ENCODE data around the gene PON2. TPM values are rescaled to one million over a fixed set of nuclear protein-coding genes. Genes with fewer than 3 reads are reported as not detected.
A peak's percentile ranks its signal among the peaks of the same experiment; 100 is the strongest.

PON2 gene
- total and polyA plus RNA-seq, 2 donors (not counting 1 experiment from before 2014, with no cell fraction given), result 72.8 to 140 TPM

- DNase-seq (ENCODE audit: low read depth in 2 of 2), result peak in 1 of 2 donors; percentile 42
- TF ChIP-seq, protein P1, sequence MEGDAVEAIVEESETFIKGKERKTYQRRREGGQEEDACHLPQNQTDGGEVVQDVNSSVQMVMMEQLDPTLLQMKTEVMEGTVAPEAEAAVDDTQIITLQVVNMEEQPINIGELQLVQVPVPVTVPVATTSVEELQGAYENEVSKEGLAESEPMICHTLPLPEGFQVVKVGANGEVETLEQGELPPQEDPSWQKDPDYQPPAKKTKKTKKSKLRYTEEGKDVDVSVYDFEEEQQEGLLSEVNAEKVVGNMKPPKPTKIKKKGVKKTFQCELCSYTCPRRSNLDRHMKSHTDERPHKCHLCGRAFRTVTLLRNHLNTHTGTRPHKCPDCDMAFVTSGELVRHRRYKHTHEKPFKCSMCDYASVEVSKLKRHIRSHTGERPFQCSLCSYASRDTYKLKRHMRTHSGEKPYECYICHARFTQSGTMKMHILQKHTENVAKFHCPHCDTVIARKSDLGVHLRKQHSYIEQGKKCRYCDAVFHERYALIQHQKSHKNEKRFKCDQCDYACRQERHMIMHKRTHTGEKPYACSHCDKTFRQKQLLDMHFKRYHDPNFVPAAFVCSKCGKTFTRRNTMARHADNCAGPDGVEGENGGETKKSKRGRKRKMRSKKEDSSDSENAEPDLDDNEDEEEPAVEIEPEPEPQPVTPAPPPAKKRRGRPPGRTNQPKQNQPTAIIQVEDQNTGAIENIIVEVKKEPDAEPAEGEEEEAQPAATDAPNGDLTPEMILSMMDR (conservative IDR thresholded peaks at IDR 0.05 in 1 of 2, IDR thresholded peaks at IDR 0.05 in 1 of 2; ENCODE audit: low read depth in 1 of 2, low read length in 2 of 2), result no peak
- TF ChIP-seq EZH2 (IDR thresholded peaks at IDR 0.05; ENCODE audit: low read length, missing control alignments), result no peak
- no peak overlapping the region for H3K27ac ChIP-seq (ENCODE audit: insufficient read depth, low read length)
These were observed 23.8 kb downstream of the PON2 start for GRCh38 chr7:95411036-95411435.

DNA sequence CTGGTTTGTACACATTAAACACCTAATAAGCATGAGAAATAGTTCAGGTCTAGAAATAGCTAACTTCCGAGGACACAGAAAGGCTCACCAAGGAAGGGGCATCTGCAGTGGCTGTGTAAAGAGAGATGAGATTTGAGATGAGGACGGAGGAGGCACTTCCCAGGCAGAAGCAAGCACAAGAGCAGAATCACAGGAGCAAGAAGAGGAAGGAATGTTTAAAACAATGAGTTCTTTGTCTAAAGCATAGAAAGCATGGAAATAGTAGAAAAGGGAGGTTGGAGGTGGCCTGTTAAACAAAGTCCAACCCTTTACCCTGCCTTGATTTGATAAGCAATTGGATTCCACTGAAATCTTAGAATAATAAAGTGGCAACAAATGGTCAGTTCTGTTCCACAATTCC, 27.1 kb downstream of the PON2 start:
- TF ChIP-seq, protein P1 (conservative IDR thresholded peaks at IDR 0.05 in 1 of 2, IDR thresholded peaks at IDR 0.05 in 1 of 2; ENCODE audit: low read depth in 1 of 2, low read length in 2 of 2), result no peak
- H4K20me1 ChIP-seq (ENCODE audit: control insufficient read depth, extremely low read depth, insufficient read depth, low read length), result no peaks in the 10 kb centered on the region
- no peak for DNase-seq (ENCODE audit: low read depth in 2 of 2)
- H2AFZ ChIP-seq (ENCODE audit: low read length), result no peak overlapping the region
- H3K9me3 ChIP-seq (ENCODE audit: control insufficient read depth, insufficient read depth, low read depth, low read length), result no peaks in the 10 kb centered on the region
- H3K4me3 ChIP-seq (replicated peaks in 1 of 4; ENCODE audit: control extremely low read depth in 1 of 4, insufficient read depth in 1 of 4, low read depth in 3 of 4, low read length in 4 of 4), result no peak overlapping the region
- H3K36me3 ChIP-seq (ENCODE audit: control insufficient read depth, insufficient read depth, low read length), result no peaks in the 10 kb centered on the region
- no peaks in the 10 kb centered on the region for H3K79me2 ChIP-seq (ENCODE audit: control insufficient read depth, insufficient read depth, low read length)
- H3K4me2 ChIP-seq (ENCODE audit: extremely low read depth, insufficient read depth, low read length), result no peak overlapping the region
- H3K27me3 ChIP-seq (ENCODE audit: control insufficient read depth, insufficient read depth, low read length), result no peaks in the 10 kb centered on the region
- no peaks in the 10 kb centered on the region for H3K4me1 ChIP-seq (ENCODE audit: control insufficient read depth, extremely low read depth, insufficient read depth, low read length)
- H3K27ac ChIP-seq (ENCODE audit: insufficient read depth, low read length), result no peak overlapping the region
- H3K9ac ChIP-seq (ENCODE audit: insufficient read depth, low read length), result no peak overlapping the region

More at GRCh38 chr7:95411036-95411435, 23.8 kb downstream of the PON2 start:
- no peaks in the 10 kb centered on the region for H3K9me3 ChIP-seq (ENCODE audit: control insufficient read depth, insufficient read depth, low read depth, low read length)
- H3K27me3 ChIP-seq (ENCODE audit: control insufficient read depth, insufficient read depth, low read length), result no peaks in the 10 kb centered on the region
- no peaks in the 10 kb centered on the region for H3K79me2 ChIP-seq (ENCODE audit: control insufficient read depth, insufficient read depth, low read length)
- no peaks in the 10 kb centered on the region for H3K36me3 ChIP-seq (ENCODE audit: control insufficient read depth, insufficient read depth, low read length)
- H3K4me1 ChIP-seq (ENCODE audit: control insufficient read depth, extremely low read depth, insufficient read depth, low read length), result no peaks in the 10 kb centered on the region
- no peak overlapping the region for H3K4me3 ChIP-seq (replicated peaks in 1 of 4; ENCODE audit: control extremely low read depth in 1 of 4, insufficient read depth in 1 of 4, low read depth in 3 of 4, low read length in 4 of 4)
- no peaks in the 10 kb centered on the region for H4K20me1 ChIP-seq (ENCODE audit: control insufficient read depth, extremely low read depth, insufficient read depth, low read length)
- H2AFZ ChIP-seq (ENCODE audit: low read length), result no peak overlapping the region
- no peak overlapping the region for H3K4me2 ChIP-seq (ENCODE audit: extremely low read depth, insufficient read depth, low read length)
- H3K9ac ChIP-seq (ENCODE audit: insufficient read depth, low read length), result no peak overlapping the region

DNA sequence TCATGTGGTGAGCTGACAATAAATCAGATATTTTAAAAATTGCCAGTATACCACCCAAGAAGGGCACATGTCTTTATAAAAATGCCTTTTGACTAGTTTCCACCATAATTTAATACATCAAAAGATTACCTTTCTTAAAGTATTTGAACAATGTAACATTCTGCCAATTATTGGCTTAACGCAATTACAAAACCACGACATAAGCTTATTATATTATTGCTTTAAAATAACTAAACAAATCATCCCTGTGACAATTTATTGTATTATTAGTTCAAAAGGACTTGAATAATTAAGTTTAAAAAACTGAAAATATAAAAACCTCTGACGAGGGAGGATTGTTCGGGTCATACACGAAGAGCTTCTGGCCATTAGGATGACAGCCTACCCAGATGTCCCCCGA, 29.0 kb downstream of the PON2 start:
- Histone ChIP-seq H3K27ac (ENCODE audit: insufficient read depth, low read length) (no peak overlapping the region), H3K79me2 (ENCODE audit: control insufficient read depth, insufficient read depth, low read length) (no peaks in the 10 kb centered on the region), H2AFZ (ENCODE audit: low read length) (no peak overlapping the region), H3K4me2 (ENCODE audit: extremely low read depth, insufficient read depth, low read length) (no peak overlapping the region), H3K9ac (ENCODE audit: insufficient read depth, low read length) (no peak overlapping the region), H3K9me3 (ENCODE audit: control insufficient read depth, insufficient read depth, low read depth, low read length) (no peaks in the 10 kb centered on the region), H3K4me1 (ENCODE audit: control insufficient read depth, extremely low read depth, insufficient read depth, low read length) (no peaks in the 10 kb centered on the region), H4K20me1 (ENCODE audit: control insufficient read depth, extremely low read depth, insufficient read depth, low read length) (no peaks in the 10 kb centered on the region), H3K27me3 (ENCODE audit: control insufficient read depth, insufficient read depth, low read length) (no peaks in the 10 kb centered on the region), H3K36me3 (ENCODE audit: control insufficient read depth, insufficient read depth, low read length) (no peaks in the 10 kb centered on the region), H3K4me3 (replicated peaks in 1 of 4; ENCODE audit: control extremely low read depth in 1 of 4, insufficient read depth in 1 of 4, low read depth in 3 of 4, low read length in 4 of 4) (no peak overlapping the region)
- TF ChIP-seq, protein P1 (conservative IDR thresholded peaks at IDR 0.05 in 1 of 2, IDR thresholded peaks at IDR 0.05 in 1 of 2; ENCODE audit: low read depth in 1 of 2, low read length in 2 of 2), result no peak
- no peak for TF ChIP-seq EZH2 (IDR thresholded peaks at IDR 0.05; ENCODE audit: low read length, missing control alignments)
- no peak for DNase-seq (ENCODE audit: low read depth in 2 of 2)
